ENCODE results near the gene APOL5.

DNA sequence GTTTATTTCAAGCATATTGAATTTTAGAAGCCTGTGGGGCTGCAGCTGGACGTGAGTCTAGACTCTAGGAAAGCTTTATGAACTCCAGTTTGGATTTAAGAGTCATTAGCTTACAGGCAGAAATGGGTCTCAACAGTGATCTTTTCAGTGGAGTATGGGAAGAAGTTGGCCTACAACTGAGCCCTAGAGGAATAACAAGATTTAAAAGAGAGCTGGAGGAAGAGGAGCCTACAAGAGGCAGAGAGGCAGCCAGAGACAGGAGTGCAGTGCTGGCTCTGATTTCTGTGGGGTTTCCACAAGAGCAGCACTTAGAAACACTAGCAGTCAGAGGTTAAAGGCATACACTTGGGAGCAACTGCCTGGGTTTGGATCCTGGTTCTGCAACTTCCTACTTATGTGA lies 17.9 kb downstream of the APOL5 start:
- TF ChIP-seq, protein P1, sequence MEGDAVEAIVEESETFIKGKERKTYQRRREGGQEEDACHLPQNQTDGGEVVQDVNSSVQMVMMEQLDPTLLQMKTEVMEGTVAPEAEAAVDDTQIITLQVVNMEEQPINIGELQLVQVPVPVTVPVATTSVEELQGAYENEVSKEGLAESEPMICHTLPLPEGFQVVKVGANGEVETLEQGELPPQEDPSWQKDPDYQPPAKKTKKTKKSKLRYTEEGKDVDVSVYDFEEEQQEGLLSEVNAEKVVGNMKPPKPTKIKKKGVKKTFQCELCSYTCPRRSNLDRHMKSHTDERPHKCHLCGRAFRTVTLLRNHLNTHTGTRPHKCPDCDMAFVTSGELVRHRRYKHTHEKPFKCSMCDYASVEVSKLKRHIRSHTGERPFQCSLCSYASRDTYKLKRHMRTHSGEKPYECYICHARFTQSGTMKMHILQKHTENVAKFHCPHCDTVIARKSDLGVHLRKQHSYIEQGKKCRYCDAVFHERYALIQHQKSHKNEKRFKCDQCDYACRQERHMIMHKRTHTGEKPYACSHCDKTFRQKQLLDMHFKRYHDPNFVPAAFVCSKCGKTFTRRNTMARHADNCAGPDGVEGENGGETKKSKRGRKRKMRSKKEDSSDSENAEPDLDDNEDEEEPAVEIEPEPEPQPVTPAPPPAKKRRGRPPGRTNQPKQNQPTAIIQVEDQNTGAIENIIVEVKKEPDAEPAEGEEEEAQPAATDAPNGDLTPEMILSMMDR (conservative IDR thresholded peaks at IDR 0.05): no peak
- TF ChIP-seq EZH2 (IDR thresholded peaks at IDR 0.05; ENCODE audit: low read depth): no peak
